SU-DHL-6 (cell line): ENCODE measurements around the gene REXO4.
A peak's percentile ranks its signal among the peaks of the same experiment; 100 is the strongest.

Source experiments
- H2AFZ ChIP-seq: fragments of 200-600 bp; sonication (generic); 2 replicates; pipeline ENCODE4 v1.6.1; 2014; ENCODE audit warnings: low read depth, mild to moderate bottlenecking, moderate library complexity, mixed read lengths, antibody characterized with exemption, low read length; ENCODE audit not compliant: severe bottlenecking
- H3F3A ChIP-seq: fragments of 200-600 bp; shearing (Covaris generic); 2 replicates; pipeline ENCODE4 v1.6.0; 2016; ENCODE audit warnings: antibody characterized with exemption, mild to moderate bottlenecking; ENCODE audit not compliant: insufficient read depth
- H3K27ac ChIP-seq: fragments of 200-600 bp; sonication (generic); 2 replicates; pipeline ENCODE4 v1.5.1; 2016; ENCODE audit warnings: low read depth, mild to moderate bottlenecking, low read length, moderate library complexity, mixed read lengths
- H3K27me3 ChIP-seq: fragments of 200-600 bp; sonication (generic), shearing (Covaris generic); 2 replicates; pipeline ENCODE4 v1.6.0; 2014; ENCODE audit warnings: mild to moderate bottlenecking, low read length
- H3K36me3 ChIP-seq: fragments of 200-600 bp; sonication (generic); 2 replicates; pipeline ENCODE4 v1.6.1; 2014; ENCODE audit warnings: mild to moderate bottlenecking, low read length, mixed read lengths
- H3K4me2 ChIP-seq: fragments of 300-600, 200-600 bp; shearing (Covaris generic), sonication (generic); 2 replicates; pipeline ENCODE4 v1.6.0; 2014; ENCODE audit warnings: low read length, low read depth, mild to moderate bottlenecking; ENCODE audit not compliant: poor library complexity, severe bottlenecking
- H3K4me3 ChIP-seq: fragments of 200-600 bp; sonication (generic); 2 replicates; pipeline ENCODE4 v1.5.1; 2014; ENCODE audit warnings: antibody characterized with exemption, low read length, mild to moderate bottlenecking, mixed read lengths; ENCODE audit not compliant: insufficient read depth, poor library complexity, severe bottlenecking
- H3K79me2 ChIP-seq: fragments of 200-600 bp; sonication (generic); 2 replicates; pipeline ENCODE4 v1.6.1; 2014; ENCODE audit warnings: mild to moderate bottlenecking, low read length, moderate library complexity; ENCODE audit not compliant: insufficient read depth
- H3K9ac ChIP-seq: fragments of 200-600 bp; sonication (generic); 2 replicates; pipeline ENCODE4 v1.7.0; 2014; ENCODE audit warnings: mild to moderate bottlenecking, low read length
- H3K9me2 ChIP-seq: fragments of 200-600 bp; sonication (generic); replicated peaks from 2 replicates; pipeline ENCODE4 v1.6.1; 2014; ENCODE audit warnings: low read length; ENCODE audit not compliant: insufficient read depth
- H3K9me3 ChIP-seq: fragments of 200-600 bp; sonication (generic); 2 replicates; pipeline ENCODE4 v1.6.1; 2014; ENCODE audit warnings: low read length, mixed read lengths; ENCODE audit not compliant: insufficient read depth
- H4K20me1 ChIP-seq: fragments of 200-600 bp; sonication (generic); 2 replicates; pipeline ENCODE4 v1.6.1; 2014; ENCODE audit warnings: low read depth, mild to moderate bottlenecking, antibody characterized with exemption, low read length, moderate library complexity, mixed read lengths
- CTCF ChIP-seq: fragments of 200-600 bp; sonication (generic); IDR thresholded peaks from one replicate; pipeline ENCODE4 v1.5.1; 2017; ENCODE audit warnings: antibody characterized with exemption, mild to moderate bottlenecking, low read length, moderate library complexity; ENCODE audit not compliant: insufficient read depth, poor library complexity, severe bottlenecking
- EZH2phosphoT487 ChIP-seq: fragments of 200-600 bp; sonication (generic), shearing (Covaris generic); conservative IDR thresholded peaks from 2 replicates; pipeline ENCODE4 v1.6.1; 2018; ENCODE audit warnings: mild to moderate bottlenecking, antibody characterized with exemption, low read length, moderate library complexity, mixed read lengths

Gene REXO4

GRCh38 chr9:133421615-133422542 is 4.1 kb upstream of the REXO4 start, which contains the start of gene ADAMTS13:
TSS of gene ADAMTS13 (plus strand) at chr9:133422367. CDS start at chr9:133422444, 77 bp downstream.
- Histone ChIP-seq H3K27ac (no peak within 1 kb of the TSS), H3K36me3 (no peaks in the 10 kb centered on the region), H3K79me2 (peaks cover 9% of the 10 kb centered on the region), H2AFZ (no peak within 1 kb of the TSS), H3K27me3 (no peaks in the 10 kb centered on the region), H3K9me3 (no peaks in the 10 kb centered on the region), H3K4me2 (no peak within 1 kb of the TSS), H3K9ac (no peak within 1 kb of the TSS), H3F3A (no peaks in the 10 kb centered on the region), H3K9me2 (no peaks in the 10 kb centered on the region), H4K20me1 (no peaks in the 10 kb centered on the region), H3K4me3 (no peak within 1 kb of the TSS)
- TF ChIP-seq EZH2phosphoT487 = no peak
- TF ChIP-seq CTCF = no peak

- no peaks in the 10 kb centered on the region for H3K36me3 ChIP-seq
- no peaks in the 10 kb centered on the region for H3K9me3 ChIP-seq
- no peak overlapping the region for H3K9ac ChIP-seq
- H3K27me3 ChIP-seq = no peaks in the 10 kb centered on the region
- H3K4me2 ChIP-seq = no peak overlapping the region
- H3F3A ChIP-seq = no peaks in the 10 kb centered on the region
- no peak overlapping the region for H3K4me3 ChIP-seq
- no peak overlapping the region for H3K27ac ChIP-seq
- TF ChIP-seq EZH2phosphoT487 = no peak
- TF ChIP-seq CTCF = no peak
- no peak overlapping the region for H2AFZ ChIP-seq
- H3K9me2 ChIP-seq = no peaks in the 10 kb centered on the region
- peaks cover 23% of the 10 kb centered on the region for H3K79me2 ChIP-seq
- no peaks in the 10 kb centered on the region for H4K20me1 ChIP-seq
These were observed 2.6 kb upstream of the REXO4 start for GRCh38 chr9:133420392-133420827.

- Histone ChIP-seq H2AFZ (no peak overlapping the region), H3K27me3 (no peaks in the 10 kb centered on the region), H4K20me1 (no peaks in the 10 kb centered on the region), H3K4me2 (peak overlapping the region; percentile 64), H3K9me2 (no peaks in the 10 kb centered on the region), H3K79me2 (peaks cover 36% of the 10 kb centered on the region), H3F3A (no peaks in the 10 kb centered on the region), H3K36me3 (peaks cover 4% of the 10 kb centered on the region; the same call in 1 of the 2 replicates), H3K9me3 (no peaks in the 10 kb centered on the region), H3K4me3 (no peak overlapping the region), H3K9ac (no peak overlapping the region; the same call in 1 of the 2 replicates), H3K27ac (no peak overlapping the region)
- TF ChIP-seq CTCF (no peak), EZH2phosphoT487 (no peak)
These were observed 1.2 kb upstream of the REXO4 start for GRCh38 chr9:133419005-133419404.
